ENCODE results near the gene SFXN5.

SFXN5 gene

GRCh38 chr2:72951303-72952095, 120.0 kb downstream of the SFXN5 start:
- H3K36me3 Mint-ChIP-seq, result no peaks in the 10 kb centered on the region
- H3K4me1 Mint-ChIP-seq, result peaks cover 31% of the 10 kb centered on the region
- H3K27ac Mint-ChIP-seq, result no peak overlapping the region
- no peak overlapping the region for H3K4me3 Mint-ChIP-seq
- ATAC-seq, result no peak
- DNase-seq (ENCODE audit: low spot score in 2 of 2), result no peak
- no peaks in the 10 kb centered on the region for H3K9me3 Mint-ChIP-seq

- H3K4me1 Mint-ChIP-seq, result peaks cover 26% of the 10 kb centered on the region
- no peak overlapping the region for H3K27ac Mint-ChIP-seq
- no peak for ATAC-seq
- H3K4me3 Mint-ChIP-seq, result no peak overlapping the region
- no peaks in the 10 kb centered on the region for H3K36me3 Mint-ChIP-seq
- DNase-seq (ENCODE audit: low spot score in 2 of 2), result no peak
- no peaks in the 10 kb centered on the region for H3K9me3 Mint-ChIP-seq
Measured at GRCh38 chr2:72950558-72951255, 120.8 kb downstream of the SFXN5 start.

GRCh38 chr2:72949642-72950041, 121.9 kb downstream of the SFXN5 start:
- Mint-ChIP-seq H3K4me3 (no peak overlapping the region), H3K36me3 (no peaks in the 10 kb centered on the region), H3K27ac (no peak overlapping the region), H3K4me1 (peaks cover 16% of the 10 kb centered on the region), H3K9me3 (no peaks in the 10 kb centered on the region)
- no peak for ATAC-seq
- DNase-seq (ENCODE audit: low spot score in 2 of 2), result no peak

GRCh38 chr2:72949045-72949444, 122.5 kb downstream of the SFXN5 start:
- DNase-seq (ENCODE audit: low spot score in 2 of 2) (no peak), ATAC-seq (no peak)
- Mint-ChIP-seq H3K27ac (no peak overlapping the region), H3K36me3 (no peaks in the 10 kb centered on the region), H3K4me1 (peaks cover 10% of the 10 kb centered on the region), H3K4me3 (no peak overlapping the region), H3K9me3 (no peaks in the 10 kb centered on the region)

- H3K27ac Mint-ChIP-seq, result no peak overlapping the region
- ATAC-seq, result no peak
- H3K4me1 Mint-ChIP-seq, result peaks cover 1% of the 10 kb centered on the region
- no peak for DNase-seq (ENCODE audit: low spot score in 2 of 2)
- H3K36me3 Mint-ChIP-seq, result no peaks in the 10 kb centered on the region
- no peak overlapping the region for H3K4me3 Mint-ChIP-seq
- H3K9me3 Mint-ChIP-seq, result no peaks in the 10 kb centered on the region
Measured at GRCh38 chr2:72947952-72948830, 123.3 kb downstream of the SFXN5 start.

GRCh38 chr2:72946466-72946865, 125.0 kb downstream of the SFXN5 start:
- Mint-ChIP-seq H3K27ac (no peak overlapping the region), H3K4me1 (no peaks in the 10 kb centered on the region), H3K9me3 (no peaks in the 10 kb centered on the region), H3K4me3 (no peak overlapping the region), H3K36me3 (no peaks in the 10 kb centered on the region)
- DNase-seq (ENCODE audit: low spot score in 2 of 2), result no peak
- no peak for ATAC-seq

GRCh38 chr2:72945450-72946019, 126.0 kb downstream of the SFXN5 start:
- H3K9me3 Mint-ChIP-seq, result no peaks in the 10 kb centered on the region
- no peak for DNase-seq (ENCODE audit: low spot score in 2 of 2)

GRCh38 chr2:72944804-72945449, 126.6 kb downstream of the SFXN5 start:
- no peak overlapping the region for H3K27ac Mint-ChIP-seq

More at GRCh38 chr2:72945450-72946019, 126.0 kb downstream of the SFXN5 start:
- no peak for ATAC-seq
- Mint-ChIP-seq H3K27ac (no peak overlapping the region), H3K36me3 (no peaks in the 10 kb centered on the region), H3K4me3 (no peak overlapping the region), H3K4me1 (no peaks in the 10 kb centered on the region)

GRCh38 chr2:72943540-72944395, 127.7 kb downstream of the SFXN5 start:
- no peak overlapping the region for H3K4me3 Mint-ChIP-seq
- no peak for ATAC-seq
- H3K9me3 Mint-ChIP-seq, result no peaks in the 10 kb centered on the region
- H3K4me1 Mint-ChIP-seq, result no peaks in the 10 kb centered on the region
- no peaks in the 10 kb centered on the region for H3K36me3 Mint-ChIP-seq
- DNase-seq (ENCODE audit: low spot score in 2 of 2), result no peak
- H3K27ac Mint-ChIP-seq, result no peak overlapping the region

More at GRCh38 chr2:72944804-72945449, 126.6 kb downstream of the SFXN5 start:
- no peak for ATAC-seq
- DNase-seq (ENCODE audit: low spot score in 2 of 2), result no peak
- Mint-ChIP-seq H3K36me3 (no peaks in the 10 kb centered on the region), H3K4me1 (no peaks in the 10 kb centered on the region), H3K9me3 (no peaks in the 10 kb centered on the region), H3K4me3 (no peak overlapping the region)

GRCh38 chr2:72942881-72943418, 128.6 kb downstream of the SFXN5 start:
- no peak overlapping the region for H3K27ac Mint-ChIP-seq
- DNase-seq (ENCODE audit: low spot score in 2 of 2) (no peak), ATAC-seq (no peak)
- H3K36me3 Mint-ChIP-seq, result no peaks in the 10 kb centered on the region
- H3K4me1 Mint-ChIP-seq, result no peaks in the 10 kb centered on the region
- H3K4me3 Mint-ChIP-seq, result no peak overlapping the region
- no peaks in the 10 kb centered on the region for H3K9me3 Mint-ChIP-seq

- no peaks in the 10 kb centered on the region for H3K4me1 Mint-ChIP-seq
- no peaks in the 10 kb centered on the region for H3K9me3 Mint-ChIP-seq
- no peak overlapping the region for H3K4me3 Mint-ChIP-seq
- ATAC-seq (no peak), DNase-seq (ENCODE audit: low spot score in 2 of 2) (no peak)
- no peak overlapping the region for H3K27ac Mint-ChIP-seq
- H3K36me3 Mint-ChIP-seq, result no peaks in the 10 kb centered on the region
Measured at GRCh38 chr2:72942293-72942692, 129.2 kb downstream of the SFXN5 start.

GRCh38 chr2:72940786-72941185, 130.7 kb downstream of the SFXN5 start:
- H3K36me3 Mint-ChIP-seq, result no peaks in the 10 kb centered on the region
- ATAC-seq (no peak), DNase-seq (ENCODE audit: low spot score in 2 of 2) (no peak)
- no peak overlapping the region for H3K27ac Mint-ChIP-seq
- H3K9me3 Mint-ChIP-seq, result no peaks in the 10 kb centered on the region
- no peak overlapping the region for H3K4me3 Mint-ChIP-seq
- peaks cover 3% of the 10 kb centered on the region for H3K4me1 Mint-ChIP-seq

- Mint-ChIP-seq H3K4me1 (peaks cover 5% of the 10 kb centered on the region), H3K9me3 (no peaks in the 10 kb centered on the region), H3K27ac (no peak overlapping the region), H3K4me3 (no peak overlapping the region), H3K36me3 (no peaks in the 10 kb centered on the region)
- ATAC-seq (no peak), DNase-seq (ENCODE audit: low spot score in 2 of 2) (no peak)
Measured at GRCh38 chr2:72940361-72940760, 131.2 kb downstream of the SFXN5 start.

GRCh38 chr2:72938455-72938854, 133.1 kb downstream of the SFXN5 start:
- DNase-seq (ENCODE audit: low spot score in 2 of 2), result no peak
- Mint-ChIP-seq H3K27ac (no peak overlapping the region), H3K36me3 (no peaks in the 10 kb centered on the region), H3K4me3 (no peak overlapping the region), H3K9me3 (no peaks in the 10 kb centered on the region), H3K4me1 (peaks cover 11% of the 10 kb centered on the region)
- ATAC-seq, result no peak

All from stimulated activated effector memory CD8-positive, alpha-beta T cell treated with anti-CD3 and anti-CD28 coated beads, Interleukin-12 subunit alpha, Interleukin-12 subunit beta, amount 100 ng/mL, for 72 hours (primary cell).